ENCODE data around the gene SLC35B2.

GRCh38 chr6:44301106-44301505 is 43.8 kb upstream of the SLC35B2 start:
- TF ChIP-seq, protein P1, sequence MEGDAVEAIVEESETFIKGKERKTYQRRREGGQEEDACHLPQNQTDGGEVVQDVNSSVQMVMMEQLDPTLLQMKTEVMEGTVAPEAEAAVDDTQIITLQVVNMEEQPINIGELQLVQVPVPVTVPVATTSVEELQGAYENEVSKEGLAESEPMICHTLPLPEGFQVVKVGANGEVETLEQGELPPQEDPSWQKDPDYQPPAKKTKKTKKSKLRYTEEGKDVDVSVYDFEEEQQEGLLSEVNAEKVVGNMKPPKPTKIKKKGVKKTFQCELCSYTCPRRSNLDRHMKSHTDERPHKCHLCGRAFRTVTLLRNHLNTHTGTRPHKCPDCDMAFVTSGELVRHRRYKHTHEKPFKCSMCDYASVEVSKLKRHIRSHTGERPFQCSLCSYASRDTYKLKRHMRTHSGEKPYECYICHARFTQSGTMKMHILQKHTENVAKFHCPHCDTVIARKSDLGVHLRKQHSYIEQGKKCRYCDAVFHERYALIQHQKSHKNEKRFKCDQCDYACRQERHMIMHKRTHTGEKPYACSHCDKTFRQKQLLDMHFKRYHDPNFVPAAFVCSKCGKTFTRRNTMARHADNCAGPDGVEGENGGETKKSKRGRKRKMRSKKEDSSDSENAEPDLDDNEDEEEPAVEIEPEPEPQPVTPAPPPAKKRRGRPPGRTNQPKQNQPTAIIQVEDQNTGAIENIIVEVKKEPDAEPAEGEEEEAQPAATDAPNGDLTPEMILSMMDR (conservative IDR thresholded peaks at IDR 0.05; ENCODE audit: low read depth in 2 of 2), result no peak
- TF ChIP-seq POLR2AphosphoS5 (IDR thresholded peaks at IDR 0.05; ENCODE audit: low read depth) (no peak), ZNF331 (CRISPR knock-in tag; IDR thresholded peaks at IDR 0.05; ENCODE audit: low read depth) (no peak)

All from GM23338 (cell line).